HuH-7 (cell line): ENCODE data around the gene HOGA1.
"Not testable (repeated sequence)": the region's sequence is repeated elsewhere in the genome, so short reads cannot be mapped to it uniquely, and the experiment has no call there.

Experiments
- DNase-seq: peaks from one replicate; pipeline ENCODE4 v3.0.0; 2011; ENCODE audit warnings: low spot score

HOGA1 gene

GRCh38 chr10:97611473-97611872 is 27.3 kb downstream of the HOGA1 start:
- no peak for DNase-seq

GRCh38 chr10:97612386-97612785 is 28.2 kb downstream of the HOGA1 start:
- peak; percentile 42 for DNase-seq

- DNase-seq = no peak
These were observed 34.1 kb downstream of the HOGA1 start for GRCh38 chr10:97618285-97618684.

GRCh38 chr10:97618733-97619132 is 34.5 kb downstream of the HOGA1 start:
- DNase-seq = no peak

GRCh38 chr10:97623277-97623676 is 39.1 kb downstream of the HOGA1 start:
- no peak for DNase-seq

- DNase-seq = no peak
These were observed 43.5 kb downstream of the HOGA1 start for GRCh38 chr10:97627731-97628130.

GRCh38 chr10:97628228-97628627 is 44.0 kb downstream of the HOGA1 start:
- DNase-seq = no peak

- DNase-seq = no peak
These were observed 45.1 kb downstream of the HOGA1 start for GRCh38 chr10:97629289-97629688.

GRCh38 chr10:97631098-97631497 is 46.9 kb downstream of the HOGA1 start:
- DNase-seq = no peak

- peak; percentile 90 for DNase-seq
These were observed 49.0 kb downstream of the HOGA1 start, which contains the start of gene MORN4 for GRCh38 chr10:97632949-97633884. Gene MORN4, minus strand, starts transcription at chr10:97633500. Its CDS starts 13,847 bp downstream, at chr10:97619653.

GRCh38 chr10:97633921-97634320 is 49.7 kb downstream of the HOGA1 start:
- no peak for DNase-seq

GRCh38 chr10:97635577-97635976 is 51.4 kb downstream of the HOGA1 start:
- DNase-seq = no peak

GRCh38 chr10:97639090-97639489 is 54.9 kb downstream of the HOGA1 start:
- DNase-seq = not testable (repeated sequence)

GRCh38 chr10:97640174-97640867 is 56.1 kb downstream of the HOGA1 start, which contains the start of gene PI4K2A:
Gene PI4K2A, plus strand, starts transcription at chr10:97640671. Its CDS starts 72 bp downstream, at chr10:97640743.
- peak; percentile 95 for DNase-seq

GRCh38 chr10:97640868-97641811 is 57.0 kb downstream of the HOGA1 start:
- DNase-seq = peak; percentile 30

GRCh38 chr10:97642471-97643159 is 58.4 kb downstream of the HOGA1 start:
- DNase-seq = not testable (repeated sequence)

- DNase-seq = no peak
These were observed 59.3 kb downstream of the HOGA1 start for GRCh38 chr10:97643441-97643985.

- DNase-seq = no peak
These were observed 60.7 kb downstream of the HOGA1 start for GRCh38 chr10:97644936-97645335.

- no peak for DNase-seq
These were observed 63.4 kb downstream of the HOGA1 start for GRCh38 chr10:97647556-97647955.

GRCh38 chr10:97648562-97649404 is 64.6 kb downstream of the HOGA1 start:
- no peak for DNase-seq
